Testis (tissue), 2 donors: Measurements from ENCODE around the gene FMNL2.

Source experiments
- POLR2A ChIP-seq: fragments of 450-650 bp; IDR thresholded peaks from one replicate; pipeline ENCODE4 v1.6.1; 2017; ENCODE audit warnings: antibody characterized with exemption, mild to moderate bottlenecking, moderate library complexity
- TF ChIP-seq, protein P1 (sequence below), 3 experiments: fragments of 450-650 bp in 2 of 3; fragments of 200-600 bp in 1 of 3; sonication (generic) in 1 of 3; IDR thresholded peaks; one replicate each; pipeline ENCODE4 v1.5.1; 2016 to 2019; ENCODE audit warnings: antibody characterized with exemption in 3 of 3, mild to moderate bottlenecking in 2 of 3, moderate library complexity in 1 of 3

DNA sequence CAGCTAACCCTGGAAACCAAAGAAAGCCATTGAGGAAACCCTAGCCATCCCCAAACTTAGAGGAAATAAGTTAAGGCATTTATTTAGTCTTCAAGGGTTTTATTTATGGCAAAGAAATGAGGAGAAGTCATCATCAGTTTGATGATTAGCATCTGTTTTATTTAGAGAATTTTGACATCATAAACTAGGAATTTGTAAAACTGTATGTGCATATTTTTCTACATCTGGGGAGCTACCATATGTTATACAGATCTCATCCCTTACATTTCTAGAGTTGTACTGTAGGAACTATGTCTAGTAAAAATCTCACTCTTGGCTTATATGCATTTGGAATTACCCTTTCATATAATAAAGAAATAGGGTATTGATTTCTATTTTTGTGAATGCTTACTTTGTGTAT, 48.7 kb downstream of the FMNL2 start:
- TF ChIP-seq, protein P1, sequence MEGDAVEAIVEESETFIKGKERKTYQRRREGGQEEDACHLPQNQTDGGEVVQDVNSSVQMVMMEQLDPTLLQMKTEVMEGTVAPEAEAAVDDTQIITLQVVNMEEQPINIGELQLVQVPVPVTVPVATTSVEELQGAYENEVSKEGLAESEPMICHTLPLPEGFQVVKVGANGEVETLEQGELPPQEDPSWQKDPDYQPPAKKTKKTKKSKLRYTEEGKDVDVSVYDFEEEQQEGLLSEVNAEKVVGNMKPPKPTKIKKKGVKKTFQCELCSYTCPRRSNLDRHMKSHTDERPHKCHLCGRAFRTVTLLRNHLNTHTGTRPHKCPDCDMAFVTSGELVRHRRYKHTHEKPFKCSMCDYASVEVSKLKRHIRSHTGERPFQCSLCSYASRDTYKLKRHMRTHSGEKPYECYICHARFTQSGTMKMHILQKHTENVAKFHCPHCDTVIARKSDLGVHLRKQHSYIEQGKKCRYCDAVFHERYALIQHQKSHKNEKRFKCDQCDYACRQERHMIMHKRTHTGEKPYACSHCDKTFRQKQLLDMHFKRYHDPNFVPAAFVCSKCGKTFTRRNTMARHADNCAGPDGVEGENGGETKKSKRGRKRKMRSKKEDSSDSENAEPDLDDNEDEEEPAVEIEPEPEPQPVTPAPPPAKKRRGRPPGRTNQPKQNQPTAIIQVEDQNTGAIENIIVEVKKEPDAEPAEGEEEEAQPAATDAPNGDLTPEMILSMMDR (IDR thresholded peaks at IDR 0.05): no peak
- TF ChIP-seq POLR2A: no peak
